ENCODE results near the gene TEP1.

The TEP1 gene

DNA sequence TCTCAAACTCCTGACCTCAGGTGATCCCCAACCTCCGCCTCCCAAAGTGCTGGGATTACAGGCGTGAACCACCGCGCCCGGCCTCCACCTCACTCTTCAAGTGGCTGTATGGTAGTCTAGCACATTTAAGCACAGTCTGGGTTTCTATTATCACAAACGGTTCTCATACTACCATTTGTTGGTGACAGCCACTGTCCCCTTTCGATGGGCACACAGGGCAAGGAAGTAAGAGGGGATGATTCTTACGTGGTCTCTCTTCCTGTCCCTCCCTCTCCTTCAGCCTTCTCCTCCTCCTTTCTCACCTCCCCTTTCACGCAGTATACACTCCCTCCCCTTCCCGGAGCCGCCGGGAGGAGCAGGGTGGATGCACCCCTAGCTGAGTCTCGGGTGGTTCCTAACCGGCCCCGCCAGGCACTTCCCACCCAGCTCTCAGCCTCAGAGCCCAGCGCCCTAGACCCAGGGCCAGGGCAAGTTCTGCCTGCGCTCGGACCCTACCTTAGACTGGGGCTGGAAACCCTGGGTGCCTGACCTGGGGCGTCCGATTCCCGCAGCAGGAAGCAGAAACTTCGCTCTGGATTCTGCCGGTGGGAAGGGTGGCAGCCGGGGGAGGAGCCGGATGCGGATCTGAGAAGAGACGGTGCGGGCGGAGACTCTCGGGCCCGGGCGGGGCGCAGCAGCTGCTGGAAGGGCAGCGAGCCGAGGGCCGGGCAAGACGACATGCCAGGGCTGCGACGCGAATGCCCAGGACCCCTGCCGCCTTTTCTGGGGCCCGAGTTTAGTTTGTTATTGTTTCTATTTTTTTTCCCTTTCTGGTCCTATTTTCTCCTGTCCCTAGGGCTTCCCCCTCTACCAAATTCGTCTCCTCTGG, at the start of gene TEP1:
Gene TEP1, minus strand, starts transcription at position 626 of the 868 bp plus-strand sequence. CDS start 5,062 bp downstream, outside the sequence.
- TF ChIP-seq, protein P1, sequence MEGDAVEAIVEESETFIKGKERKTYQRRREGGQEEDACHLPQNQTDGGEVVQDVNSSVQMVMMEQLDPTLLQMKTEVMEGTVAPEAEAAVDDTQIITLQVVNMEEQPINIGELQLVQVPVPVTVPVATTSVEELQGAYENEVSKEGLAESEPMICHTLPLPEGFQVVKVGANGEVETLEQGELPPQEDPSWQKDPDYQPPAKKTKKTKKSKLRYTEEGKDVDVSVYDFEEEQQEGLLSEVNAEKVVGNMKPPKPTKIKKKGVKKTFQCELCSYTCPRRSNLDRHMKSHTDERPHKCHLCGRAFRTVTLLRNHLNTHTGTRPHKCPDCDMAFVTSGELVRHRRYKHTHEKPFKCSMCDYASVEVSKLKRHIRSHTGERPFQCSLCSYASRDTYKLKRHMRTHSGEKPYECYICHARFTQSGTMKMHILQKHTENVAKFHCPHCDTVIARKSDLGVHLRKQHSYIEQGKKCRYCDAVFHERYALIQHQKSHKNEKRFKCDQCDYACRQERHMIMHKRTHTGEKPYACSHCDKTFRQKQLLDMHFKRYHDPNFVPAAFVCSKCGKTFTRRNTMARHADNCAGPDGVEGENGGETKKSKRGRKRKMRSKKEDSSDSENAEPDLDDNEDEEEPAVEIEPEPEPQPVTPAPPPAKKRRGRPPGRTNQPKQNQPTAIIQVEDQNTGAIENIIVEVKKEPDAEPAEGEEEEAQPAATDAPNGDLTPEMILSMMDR (IDR thresholded peaks at IDR 0.05; ENCODE audit: insufficient read depth, low read length, missing control alignments), result no peak
- DNase-seq (ENCODE audit: low read depth, low spot score), result no peak
- peak within 1 kb of the TSS; percentile 98 for H3K4me3 ChIP-seq (ENCODE audit: low read depth, low read length)
- POLR2A ChIA-PET, result interaction anchor here (0.6 to 1.8 kb wide), 10 partner anchors 9 to 269 kb away, joined by 3 to 16 read pairs (median 4); partner anchors contain the start of genes APEX1, KLHL33, OSGEP and PARP2
- CTCF ChIA-PET, result interaction anchor here (1.2 to 4.4 kb wide), 11 partner anchors 11 to 269 kb away, joined by 3 to 119 read pairs (median 10); partner anchors contain the start of genes APEX1, KLHL33 and OSGEP

DNA sequence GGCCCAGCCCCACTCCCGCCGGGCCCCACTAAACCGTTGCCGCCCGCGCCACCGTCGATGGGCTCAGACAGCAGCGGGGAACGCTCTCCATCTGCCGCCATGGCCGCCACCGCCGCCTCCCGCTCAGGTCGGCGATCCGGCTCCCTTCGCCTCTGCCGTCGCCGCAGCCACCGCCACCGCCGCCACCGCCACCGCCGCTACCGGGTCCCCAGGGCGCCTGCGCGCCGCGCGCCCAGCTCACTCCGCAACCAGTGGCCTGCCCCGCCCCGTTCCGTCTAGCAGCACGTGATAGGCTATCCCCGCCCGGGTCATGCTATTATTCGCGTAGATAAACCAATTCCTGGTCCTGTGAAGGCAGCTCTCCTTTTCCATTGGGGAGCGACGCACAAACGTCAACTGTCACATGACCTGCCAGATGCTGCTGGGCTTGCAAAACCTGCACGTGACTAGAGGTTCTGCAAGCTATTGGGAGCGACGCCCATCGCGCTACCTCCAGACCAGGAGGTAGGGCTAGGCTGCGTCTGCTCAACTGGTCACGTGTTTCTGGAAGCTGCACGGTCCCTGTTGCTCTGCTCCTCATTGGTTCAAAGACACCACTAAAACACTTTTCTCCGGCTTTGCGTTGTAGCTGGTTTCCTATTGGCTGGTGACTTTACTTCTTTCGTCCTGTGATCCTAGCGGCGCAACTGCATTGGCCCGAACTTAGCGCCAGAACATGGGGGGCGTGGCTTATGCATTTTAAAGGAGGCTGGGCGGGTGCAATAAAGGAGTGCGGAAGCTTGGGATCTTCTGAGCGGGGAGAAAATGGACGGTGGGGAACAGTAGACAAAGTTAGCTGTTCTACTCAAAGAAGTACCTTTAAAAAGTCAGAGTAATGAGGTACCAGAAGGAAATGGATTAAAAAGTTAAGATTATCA, 48.2 kb upstream of the TEP1 start, which contains the start of gene PIP4P1:
Gene PIP4P1, minus strand, starts transcription at position 210 of the 917 bp plus-strand sequence. Its CDS starts 109 bp downstream, at position 101.
- POLR2A ChIA-PET, result interaction anchor here (0.6 to 1.6 kb wide), 8 partner anchors 8 to 223 kb away, joined by 3 to 14 read pairs (median 6); partner anchors contain the start of genes KLHL33, PARP2, PNP and RNASE4
- CTCF ChIA-PET, result interaction anchor here (0.8 to 2.8 kb wide), 7 partner anchors 14 to 509 kb away, joined by 3 to 8 read pairs (median 4); no protein-coding TSS in a partner anchor
- TF ChIP-seq, protein P1 (IDR thresholded peaks at IDR 0.05; ENCODE audit: insufficient read depth, low read length, missing control alignments), result no peak
- peak; percentile 100 for DNase-seq (ENCODE audit: low read depth, low spot score)
- peak within 1 kb of the TSS; percentile 78 for H3K4me3 ChIP-seq (ENCODE audit: low read depth, low read length)

DNA sequence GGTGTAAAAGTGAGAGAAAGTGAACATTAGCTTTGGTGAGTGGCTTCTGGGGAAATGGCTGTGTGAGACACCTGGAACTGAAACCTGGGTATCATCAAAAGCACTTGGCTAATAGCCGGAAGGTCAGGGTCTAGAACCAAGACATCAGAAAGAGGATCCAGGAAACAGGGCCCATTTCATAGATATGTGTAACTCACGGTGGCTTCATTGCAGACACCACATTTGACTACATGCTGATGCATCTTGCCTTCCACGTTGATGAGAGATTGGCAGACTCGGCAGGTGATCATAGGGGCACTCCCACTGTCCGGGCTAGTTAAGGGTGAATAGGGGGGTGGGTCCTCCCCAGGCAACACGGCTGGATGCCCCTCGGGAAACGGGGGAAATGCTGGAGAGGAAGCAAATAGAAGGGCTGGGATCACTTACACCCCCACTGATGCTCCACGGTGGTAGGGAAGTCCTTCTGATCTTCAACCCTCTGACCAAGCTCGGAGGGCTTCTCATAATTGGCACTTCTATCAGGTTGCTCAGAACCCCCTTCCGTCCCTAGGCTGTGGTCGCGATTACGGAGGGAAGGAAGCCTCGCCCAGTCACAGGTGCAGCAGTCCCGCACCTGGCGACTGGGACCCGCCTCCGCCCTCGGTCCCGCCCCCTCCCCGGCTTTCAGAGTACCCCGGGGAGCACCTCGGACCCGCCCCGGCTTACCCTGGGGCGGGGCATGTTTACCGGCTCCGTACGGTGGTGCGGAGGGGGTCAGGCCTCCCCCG, 47.3 kb upstream of the TEP1 start:
- ChIA-PET CTCF (interaction anchor here (0.8 to 2.8 kb wide), 5 partner anchors 45 to 153 kb away, joined by 3 to 8 read pairs (median 5); no protein-coding TSS in a partner anchor), POLR2A (interaction anchor here (0.8 to 1.6 kb wide), 6 partner anchors 9 to 221 kb away, joined by 3 to 14 read pairs (median 10); partner anchors contain the start of genes KLHL33, PARP2, PNP and TEP1)
- DNase-seq (ENCODE audit: low read depth, low spot score), result no peak
- TF ChIP-seq, protein P1 (IDR thresholded peaks at IDR 0.05; ENCODE audit: insufficient read depth, low read length, missing control alignments), result no peak
- peak overlapping the region; percentile 78 for H3K4me3 ChIP-seq (ENCODE audit: low read depth, low read length)

DNA sequence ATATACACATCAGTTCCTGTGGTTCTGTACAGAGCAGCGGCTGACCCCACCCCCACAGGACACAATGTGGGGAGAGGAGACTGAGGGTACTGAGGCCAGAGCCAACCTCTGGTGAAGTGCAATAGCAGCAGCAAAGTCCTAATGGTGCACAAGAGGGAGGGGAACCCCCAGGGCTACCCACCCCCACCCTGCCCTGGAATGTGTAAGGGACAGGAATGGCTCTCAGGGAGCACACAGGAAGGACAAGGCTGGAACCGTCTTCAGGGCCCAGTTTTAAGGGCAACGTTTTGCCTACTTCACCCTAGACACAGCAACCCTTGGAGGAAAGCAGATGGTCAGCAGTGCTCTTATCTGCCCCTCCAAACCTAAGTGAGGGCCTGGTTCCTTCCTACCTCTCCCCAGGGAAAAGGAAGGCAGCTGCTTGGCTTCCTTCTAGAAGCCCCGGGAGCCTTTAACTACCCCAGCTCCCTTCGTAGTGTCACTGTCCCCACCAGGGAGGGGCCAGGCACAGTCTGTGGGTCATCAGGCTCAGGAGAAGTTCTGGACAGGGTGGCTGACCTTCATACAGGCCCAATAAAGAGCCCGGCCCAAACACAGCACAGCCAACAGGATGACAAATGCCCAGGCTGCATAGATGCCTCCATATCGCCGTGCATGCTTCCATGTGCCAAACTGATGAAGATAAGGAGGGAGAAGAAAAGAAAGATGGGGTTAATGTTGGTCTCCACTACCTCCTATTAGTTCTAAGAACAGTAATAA, 44.9 kb upstream of the TEP1 start:
- TF ChIP-seq, protein P1 (IDR thresholded peaks at IDR 0.05; ENCODE audit: insufficient read depth, low read length, missing control alignments), result no peak
- ChIA-PET CTCF (no interaction called here), POLR2A (no interaction called here)
- no peak for DNase-seq (ENCODE audit: low read depth, low spot score)
- no peak overlapping the region for H3K4me3 ChIP-seq (ENCODE audit: low read depth, low read length)

DNA sequence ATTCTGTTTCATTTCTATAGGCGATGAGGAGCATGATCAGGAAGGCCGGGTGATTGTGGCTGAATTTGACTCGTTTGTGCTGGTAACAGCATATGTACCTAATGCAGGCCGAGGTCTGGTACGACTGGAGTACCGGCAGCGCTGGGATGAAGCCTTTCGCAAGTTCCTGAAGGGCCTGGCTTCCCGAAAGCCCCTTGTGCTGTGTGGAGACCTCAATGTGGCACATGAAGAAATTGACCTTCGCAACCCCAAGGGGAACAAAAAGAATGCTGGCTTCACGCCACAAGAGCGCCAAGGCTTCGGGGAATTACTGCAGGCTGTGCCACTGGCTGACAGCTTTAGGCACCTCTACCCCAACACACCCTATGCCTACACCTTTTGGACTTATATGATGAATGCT, 43.7 kb upstream of the TEP1 start:
- ChIA-PET CTCF (interaction anchor here (3.4 to 8.4 kb wide), 2 partner anchors 42 to 151 kb away, joined by 25 to 46 read pairs; partner anchors contain the start of gene TEP1), POLR2A (no interaction called here)
- DNase-seq (ENCODE audit: low read depth, low spot score), result no peak
- H3K4me3 ChIP-seq (ENCODE audit: low read depth, low read length), result no peak overlapping the region
- TF ChIP-seq, protein P1 (IDR thresholded peaks at IDR 0.05; ENCODE audit: insufficient read depth, low read length, missing control alignments), result no peak

Data from AG04449 (cell line).